H1 (cell line): ENCODE results near the gene UROD. TPM values are rescaled to one million over a fixed set of nuclear protein-coding genes. Genes with fewer than 3 reads are reported as not detected.

Experiments used
- CTCF ChIA-PET: fragments of 300-600 bp; sonication (Branson Sonifier 250); formaldehyde crosslinking; loops from one replicate; lab custom pipeline; 2021; ENCODE audit not compliant: partially characterized antibody; lab: Charles Lee
- POLR2A ChIA-PET: fragments of 300-600 bp; sonication (Branson Sonifier 250); formaldehyde crosslinking; loops from one replicate; lab custom pipeline; 2021; ENCODE audit warnings: inconsistent platforms; ENCODE audit not compliant: partially characterized antibody; lab: Charles Lee
- DNase-seq, 2 experiments: peaks; one replicate each; pipeline versions ENCODE4 v3.0.0 to v3.0.0-alpha.2; 2010 to 2022; ENCODE audit warnings: low spot score in 2 of 2, low read depth in 1 of 2, mixed read lengths in 1 of 2
- FAIRE-seq: peaks from 2 replicates; lab custom pipeline; 2011; peaks lifted over from hg19 to GRCh38; lab: Jason Lieb, UNC
- H2AFZ ChIP-seq: 2 replicates; pipeline ENCODE4 v1.8.1; 2012; ENCODE audit warnings: low read length, inconsistent platforms
- H2AK5ac ChIP-seq: 2 replicates; pipeline ENCODE4 v1.6.1; 2013; ENCODE audit warnings: low read depth, low read length
- H2BK120ac ChIP-seq: replicated peaks from 2 replicates; pipeline ENCODE3; 2013; ENCODE audit warnings: low read depth, low read length, inconsistent platforms
- H2BK12ac ChIP-seq: 2 replicates; pipeline ENCODE4 v1.6.1; 2013; ENCODE audit warnings: low read depth, low read length
- H2BK15ac ChIP-seq: 2 replicates; pipeline ENCODE4 v1.6.1; 2013; ENCODE audit warnings: low read length
- H2BK20ac ChIP-seq: 2 replicates; pipeline ENCODE4 v1.6.1; 2013; ENCODE audit warnings: low read length
- H2BK5ac ChIP-seq: 2 replicates; pipeline ENCODE4 v1.6.1; 2013; ENCODE audit warnings: low read depth, low read length
- H3K14ac ChIP-seq: 2 replicates; pipeline ENCODE4 v1.6.1; 2013; ENCODE audit warnings: inconsistent platforms; ENCODE audit not compliant: insufficient read length
- H3K18ac ChIP-seq: 2 replicates; pipeline ENCODE4 v1.6.1; 2013; ENCODE audit warnings: low read length; ENCODE audit errors: extremely low read depth
- H3K23ac ChIP-seq: 2 replicates; pipeline ENCODE4 v1.6.1; 2013; ENCODE audit warnings: inconsistent platforms; ENCODE audit not compliant: insufficient read length
- H3K23me2 ChIP-seq: 2 replicates; pipeline ENCODE4 v1.6.1; 2013; ENCODE audit warnings: low read depth, low read length
- H3K27ac ChIP-seq: 2 replicates; pipeline ENCODE4 v1.6.1; 2011; ENCODE audit warnings: low read depth, low read length, inconsistent platforms
- H3K27me3 ChIP-seq, 4 experiments: replicated peaks in 1 of 4; 1 replicate in 1 of 4; 2 replicates in 3 of 4; pipeline versions ENCODE4 v1.6.1 to v1.8.1; 2011 to 2013; ENCODE audit warnings: low read length in 3 of 4, mild to moderate bottlenecking in 3 of 4, inconsistent platforms in 2 of 4, mixed read lengths in 2 of 4, moderate library complexity in 1 of 4; ENCODE audit not compliant: control insufficient read depth in 3 of 4, insufficient read depth in 3 of 4; ENCODE audit errors: extremely low read depth in 1 of 4
- H3K36me3 ChIP-seq, 4 experiments: 2 replicates each; pipeline versions ENCODE4 v1.6.1 to v1.8.1; 2011 to 2013; ENCODE audit warnings: mild to moderate bottlenecking in 4 of 4, low read length in 3 of 4, moderate library complexity in 2 of 4, control low read depth in 1 of 4, inconsistent platforms in 1 of 4; ENCODE audit not compliant: insufficient read depth in 4 of 4, control insufficient read depth in 2 of 4
- H3K4ac ChIP-seq: replicated peaks from 2 replicates; pipeline ENCODE3; 2013; ENCODE audit warnings: low read length, low read depth, mixed read lengths, inconsistent platforms; ENCODE audit not compliant: insufficient read length
- H3K4me1 ChIP-seq, 4 experiments: replicated peaks in 1 of 4; 1 replicate in 1 of 4; 2 replicates in 3 of 4; pipeline versions ENCODE4 v1.6.1 to v1.8.1; 2011 to 2013; ENCODE audit warnings: low read length in 3 of 4, inconsistent platforms in 2 of 4, mixed read lengths in 1 of 4; ENCODE audit not compliant: insufficient read depth in 4 of 4, control insufficient read depth in 3 of 4
- H3K4me2 ChIP-seq, 2 experiments: 2 replicates each; pipeline versions ENCODE4 v1.6.1 to v1.8.1; 2011 to 2013; ENCODE audit warnings: low read depth in 2 of 2, low read length in 2 of 2, control low read depth in 1 of 2, inconsistent platforms in 1 of 2, mild to moderate bottlenecking in 1 of 2; ENCODE audit not compliant: insufficient read depth in 1 of 2
- H3K4me3 ChIP-seq, 4 experiments: fragments of 200-600, 300-600 bp in 1 of 4; sonication (generic), shearing (Covaris generic), sonication (Bioruptor Twin) in 1 of 4; 2 replicates each; pipeline versions ENCODE4 v1.5.1 to v1.8.1; 2011 to 2016; ENCODE audit warnings: low read length in 4 of 4, low read depth in 3 of 4, control low read depth in 2 of 4, inconsistent platforms in 2 of 4, mild to moderate bottlenecking in 2 of 4, mixed read lengths in 1 of 4, moderate library complexity in 1 of 4; ENCODE audit not compliant: insufficient read depth in 2 of 4; ENCODE audit errors: extremely low read depth in 1 of 4
- H3K56ac ChIP-seq: replicated peaks from 2 replicates; pipeline ENCODE3; 2013; ENCODE audit warnings: low read depth, mild to moderate bottlenecking, mixed read lengths, low read length, inconsistent platforms; ENCODE audit not compliant: insufficient read length
- H3K79me1 ChIP-seq: 2 replicates; pipeline ENCODE4 v1.6.1; 2013; ENCODE audit warnings: low read depth, low read length, control low read depth
- H3K79me2 ChIP-seq, 2 experiments: 2 replicates each; pipeline versions ENCODE4 v1.6.1 to v1.8.1; 2012 to 2013; ENCODE audit warnings: low read length in 2 of 2, mild to moderate bottlenecking in 2 of 2, inconsistent platforms in 1 of 2; ENCODE audit not compliant: insufficient read depth in 2 of 2, control insufficient read depth in 1 of 2
- H3K9ac ChIP-seq, 4 experiments: replicated peaks in 1 of 4; 1 replicate in 1 of 4; 2 replicates in 3 of 4; pipeline versions ENCODE4 v1.6.1 to v1.8.1; 2011 to 2013; ENCODE audit warnings: low read depth in 3 of 4, low read length in 3 of 4, control low read depth in 2 of 4, mild to moderate bottlenecking in 2 of 4, moderate library complexity in 2 of 4, inconsistent platforms in 1 of 4; ENCODE audit errors: extremely low read depth in 1 of 4
- H3K9me3 ChIP-seq, 2 experiments: 2 replicates each; pipeline versions ENCODE4 v1.6.1 to v1.8.1; 2012 to 2013; ENCODE audit warnings: mild to moderate bottlenecking in 2 of 2, moderate library complexity in 2 of 2, control low read depth in 1 of 2, inconsistent platforms in 1 of 2, low read depth in 1 of 2, low read length in 1 of 2, mixed read lengths in 1 of 2; ENCODE audit not compliant: insufficient read depth in 2 of 2
- H4K20me1 ChIP-seq, 2 experiments: replicated peaks in 1 of 2; 2 replicates each; pipeline versions ENCODE3 to v1.8.1; 2011 to 2013; ENCODE audit warnings: inconsistent platforms in 2 of 2, low read length in 2 of 2, mild to moderate bottlenecking in 1 of 2; ENCODE audit not compliant: insufficient read depth in 2 of 2, control insufficient read depth in 1 of 2
- H4K5ac ChIP-seq: 2 replicates; pipeline ENCODE4 v1.6.1; 2013; ENCODE audit warnings: low read length, low read depth, mixed read lengths, inconsistent platforms; ENCODE audit not compliant: insufficient read length
- H4K8ac ChIP-seq: 2 replicates; pipeline ENCODE4 v1.8.0; 2013; ENCODE audit warnings: mild to moderate bottlenecking, moderate library complexity, low read length, inconsistent platforms; ENCODE audit not compliant: insufficient read depth; ENCODE audit errors: extremely low read depth
- H4K91ac ChIP-seq: replicated peaks from 2 replicates; pipeline ENCODE3; 2013; ENCODE audit warnings: low read length, mixed read lengths, inconsistent platforms; ENCODE audit not compliant: insufficient read length
- SIRT6 ChIP-seq: IDR thresholded peaks from one replicate; pipeline ENCODE4 v1.7.1; 2012; ENCODE audit warnings: low read length, inconsistent platforms
- SP1 ChIP-seq: IDR thresholded peaks from 2 replicates; pipeline ENCODE4 v1.6.1; 2011; ENCODE audit warnings: low read depth, low read length
- WGBS, 2 experiments: shearing (Covaris generic) in 1 of 2; methylation state at CpG; one replicate each; pipeline versions ENCODE4 v1.1.6 to v1.1.7; 2013 to 2015; ENCODE audit warnings: low lambda C conversion rate in 2 of 2, mixed read lengths in 2 of 2, inconsistent platforms in 1 of 2, low coverage in 1 of 2, missing lambda C conversion rate in 1 of 2; ENCODE audit not compliant: insufficient replicate concordance in 2 of 2, insufficient coverage in 1 of 2, insufficient read length in 1 of 2; ENCODE audit errors: extremely low coverage in 1 of 2, missing lambda C conversion rate in 1 of 2; 5-methylcytosine and 5-hydroxymethylcytosine counted together
- polyA plus RNA-seq, 7 experiments: library from polyadenylated mRNA; depleted of rRNA in 3 of 7; stranded (reverse) in 5 of 7; unstranded in 2 of 7; fragments of >200 nt in 5 of 7; fragments of 200-250 nt in 2 of 7; gene quantifications; 1 replicate in 5 of 7; 2 replicates in 1 of 7; 4 replicates in 1 of 7; pipeline versions ENCODE4 v1.2.1 to v1.2.3, GENCODE V29; 2011 to 2013; ENCODE audit warnings: missing spikeins in 2 of 7, mixed read lengths in 2 of 7
- total RNA-seq: library from RNA; stranded (reverse); fragmentation: NEBNext Ultra II Directional; extraction: Animal tissue kit (Norgen Biotek cat#: 25700); gene quantifications from 2 replicates; pipeline ENCODE4 v1.2.1, GENCODE V29; 2021

UROD gene
- total and polyA plus RNA-seq, 2 of the 8 experiments (the other 6 are each of a cell fraction or from before 2014, with no cell fraction given), result 86.6 to 220 TPM

DNA sequence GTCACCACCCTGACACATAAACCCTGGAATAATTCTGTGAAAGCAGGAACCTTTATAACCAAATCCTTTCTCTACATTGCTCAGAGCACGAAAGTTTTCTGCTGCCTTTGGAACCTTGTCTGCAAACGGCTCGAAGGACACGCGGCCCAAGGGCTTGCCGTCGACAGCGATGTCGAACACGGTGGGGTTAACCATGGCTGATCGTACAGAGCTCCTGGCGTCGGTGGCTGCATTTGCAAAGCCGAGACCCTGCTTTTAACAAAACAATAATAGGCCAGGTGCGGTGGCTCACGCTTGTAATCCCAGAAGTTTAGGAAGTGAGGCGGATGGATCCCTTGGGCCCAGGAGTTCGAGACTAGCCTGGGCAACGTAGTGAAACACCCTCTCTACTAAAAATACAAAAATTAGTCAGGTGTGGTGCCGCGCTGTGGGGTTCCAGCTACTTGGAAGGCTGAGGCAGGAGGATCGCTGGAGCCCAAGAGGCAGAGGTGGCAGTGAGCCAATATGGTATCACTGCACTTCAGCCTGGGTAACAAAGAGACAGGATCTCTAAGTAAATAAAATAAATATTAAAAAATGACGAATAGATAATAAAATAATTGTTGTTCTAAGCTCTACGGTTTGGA is 23.4 kb upstream of the UROD start:
- Histone ChIP-seq H3K79me1 (peaks cover 4% of the 10 kb centered on the region), H3K23me2 (no peaks in the 10 kb centered on the region; the same call in 1 of the 2 replicates), H2BK15ac (no peak overlapping the region), H3K56ac (no peak overlapping the region), H3K4me1 (peaks cover 0 to 3% (median 3%) of the 10 kb centered on the region in 4 experiments; a peak in 5 of 7 replicates), H3K79me2 (peaks cover 3 to 7% of the 10 kb centered on the region in 2 experiments; a peak in 2 of 4 replicates), H3K4ac (no peak overlapping the region), H3K9me3 (no peaks in the 10 kb centered on the region; a peak in 1 of 4 replicates), H3K4me2 (no peak overlapping the region), H3K4me3 (no peak overlapping the region), H4K20me1 (no peaks in the 10 kb centered on the region), H2AFZ (no peak overlapping the region), H2BK5ac (no peak overlapping the region), H4K8ac (no peak overlapping the region), H4K5ac (no peak overlapping the region), H3K18ac (no peak overlapping the region), H2BK12ac (no peak overlapping the region), H2BK20ac (no peak overlapping the region), H2BK120ac (no peak overlapping the region), H4K91ac (no peak overlapping the region), H3K14ac (no peak overlapping the region), H3K23ac (no peak overlapping the region), H3K36me3 (no peaks in the 10 kb centered on the region), H2AK5ac (no peak overlapping the region), H3K27me3 (no peaks in the 10 kb centered on the region), H3K27ac (no peak overlapping the region), H3K9ac (no peak overlapping the region)
- TF ChIP-seq SP1, result no peak
- TF ChIP-seq SIRT6, result no peak
- ChIA-PET CTCF (interaction anchor here (1.0 to 1.7 kb wide), 6 partner anchors 9 to 151 kb away, joined by 3 to 6 read pairs (median 4); no protein-coding TSS in a partner anchor), POLR2A (interaction anchor here (0.6 to 1.4 kb wide), 5 partner anchors 9 to 1541 kb away, joined by 4 to 6 read pairs (median 5); no protein-coding TSS in a partner anchor)
- 85% methylated on average over 24 of the region's 24 CpGs; no CpG with 5 or more reads in 1 of the 2 experiments for WGBS, 2 experiments
- DNase-seq (no peak), FAIRE-seq (no peak)
